ENCODE data around the gene PARP15. TPM values are rescaled to one million over a fixed set of nuclear protein-coding genes. Genes with fewer than 3 reads are reported as not detected.

PARP15 gene
- total and polyA plus RNA-seq, 2 donors (not counting 1 experiment from before 2014, with no cell fraction given), result 0.62 to 1.2 TPM

DNA sequence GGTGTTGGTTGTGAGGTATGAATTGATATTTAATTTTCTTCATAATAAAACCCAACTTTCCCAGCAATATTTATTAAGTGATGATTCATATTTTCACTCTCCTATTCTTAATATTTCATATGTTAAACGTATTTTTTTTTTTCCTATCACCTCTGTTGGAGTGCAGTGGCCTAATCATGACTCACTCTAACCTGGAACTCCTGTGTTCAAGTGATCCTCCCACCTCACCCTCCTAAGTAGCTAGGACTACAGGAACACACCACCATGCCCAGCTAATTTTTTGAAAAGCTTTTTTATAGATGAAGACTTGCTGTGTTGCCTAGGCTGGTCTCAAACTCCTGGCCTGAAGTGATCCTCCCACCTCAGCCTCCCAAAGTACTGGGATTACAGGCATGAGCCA lies 8.6 kb downstream of the PARP15 start:
- H2AFZ ChIP-seq (ENCODE audit: low read length), result no peak overlapping the region
- no peak overlapping the region for H3K27ac ChIP-seq (ENCODE audit: insufficient read depth, low read length)
- H3K27me3 ChIP-seq (ENCODE audit: control insufficient read depth, insufficient read depth, low read length), result no peaks in the 10 kb centered on the region
- H3K79me2 ChIP-seq (ENCODE audit: control insufficient read depth, insufficient read depth, low read length), result no peaks in the 10 kb centered on the region
- no peak overlapping the region for H3K4me3 ChIP-seq (replicated peaks in 1 of 4; ENCODE audit: control extremely low read depth in 1 of 4, insufficient read depth in 1 of 4, low read depth in 3 of 4, low read length in 4 of 4)
- no peak for TF ChIP-seq EZH2 (IDR thresholded peaks at IDR 0.05; ENCODE audit: low read length, missing control alignments)
- TF ChIP-seq, protein P1, sequence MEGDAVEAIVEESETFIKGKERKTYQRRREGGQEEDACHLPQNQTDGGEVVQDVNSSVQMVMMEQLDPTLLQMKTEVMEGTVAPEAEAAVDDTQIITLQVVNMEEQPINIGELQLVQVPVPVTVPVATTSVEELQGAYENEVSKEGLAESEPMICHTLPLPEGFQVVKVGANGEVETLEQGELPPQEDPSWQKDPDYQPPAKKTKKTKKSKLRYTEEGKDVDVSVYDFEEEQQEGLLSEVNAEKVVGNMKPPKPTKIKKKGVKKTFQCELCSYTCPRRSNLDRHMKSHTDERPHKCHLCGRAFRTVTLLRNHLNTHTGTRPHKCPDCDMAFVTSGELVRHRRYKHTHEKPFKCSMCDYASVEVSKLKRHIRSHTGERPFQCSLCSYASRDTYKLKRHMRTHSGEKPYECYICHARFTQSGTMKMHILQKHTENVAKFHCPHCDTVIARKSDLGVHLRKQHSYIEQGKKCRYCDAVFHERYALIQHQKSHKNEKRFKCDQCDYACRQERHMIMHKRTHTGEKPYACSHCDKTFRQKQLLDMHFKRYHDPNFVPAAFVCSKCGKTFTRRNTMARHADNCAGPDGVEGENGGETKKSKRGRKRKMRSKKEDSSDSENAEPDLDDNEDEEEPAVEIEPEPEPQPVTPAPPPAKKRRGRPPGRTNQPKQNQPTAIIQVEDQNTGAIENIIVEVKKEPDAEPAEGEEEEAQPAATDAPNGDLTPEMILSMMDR (conservative IDR thresholded peaks at IDR 0.05 in 1 of 2, IDR thresholded peaks at IDR 0.05 in 1 of 2; ENCODE audit: low read depth in 1 of 2, low read length in 2 of 2), result no peak
- no peak for DNase-seq (ENCODE audit: low read depth in 2 of 2)
- H3K4me1 ChIP-seq (ENCODE audit: control insufficient read depth, extremely low read depth, insufficient read depth, low read length), result no peaks in the 10 kb centered on the region
- H3K36me3 ChIP-seq (ENCODE audit: control insufficient read depth, insufficient read depth, low read length), result no peaks in the 10 kb centered on the region
- H3K9me3 ChIP-seq (ENCODE audit: control insufficient read depth, insufficient read depth, low read depth, low read length), result no peaks in the 10 kb centered on the region
- H4K20me1 ChIP-seq (ENCODE audit: control insufficient read depth, extremely low read depth, insufficient read depth, low read length), result no peaks in the 10 kb centered on the region
- H3K9ac ChIP-seq (ENCODE audit: insufficient read depth, low read length), result no peak overlapping the region
- no peak overlapping the region for H3K4me2 ChIP-seq (ENCODE audit: extremely low read depth, insufficient read depth, low read length)

GRCh38 chr3:122586773-122587485 lies 9.5 kb downstream of the PARP15 start:
- TF ChIP-seq, protein P1 (conservative IDR thresholded peaks at IDR 0.05 in 1 of 2, IDR thresholded peaks at IDR 0.05 in 1 of 2; ENCODE audit: low read depth in 1 of 2, low read length in 2 of 2), result no peak
- TF ChIP-seq EZH2 (IDR thresholded peaks at IDR 0.05; ENCODE audit: low read length, missing control alignments), result no peak
- no peaks in the 10 kb centered on the region for H3K4me1 ChIP-seq (ENCODE audit: control insufficient read depth, extremely low read depth, insufficient read depth, low read length)
- H3K27me3 ChIP-seq (ENCODE audit: control insufficient read depth, insufficient read depth, low read length), result no peaks in the 10 kb centered on the region
- no peak overlapping the region for H3K4me2 ChIP-seq (ENCODE audit: extremely low read depth, insufficient read depth, low read length)
- no peaks in the 10 kb centered on the region for H3K36me3 ChIP-seq (ENCODE audit: control insufficient read depth, insufficient read depth, low read length)
- no peaks in the 10 kb centered on the region for H3K79me2 ChIP-seq (ENCODE audit: control insufficient read depth, insufficient read depth, low read length)
- no peak for DNase-seq (ENCODE audit: low read depth in 2 of 2)
- no peak overlapping the region for H3K4me3 ChIP-seq (replicated peaks in 1 of 4; ENCODE audit: control extremely low read depth in 1 of 4, insufficient read depth in 1 of 4, low read depth in 3 of 4, low read length in 4 of 4)
- no peaks in the 10 kb centered on the region for H4K20me1 ChIP-seq (ENCODE audit: control insufficient read depth, extremely low read depth, insufficient read depth, low read length)
- no peak overlapping the region for H3K27ac ChIP-seq (ENCODE audit: insufficient read depth, low read length)
- no peak overlapping the region for H3K9ac ChIP-seq (ENCODE audit: insufficient read depth, low read length)
- H3K9me3 ChIP-seq (ENCODE audit: control insufficient read depth, insufficient read depth, low read depth, low read length), result no peaks in the 10 kb centered on the region
- no peak overlapping the region for H2AFZ ChIP-seq (ENCODE audit: low read length)

DNA sequence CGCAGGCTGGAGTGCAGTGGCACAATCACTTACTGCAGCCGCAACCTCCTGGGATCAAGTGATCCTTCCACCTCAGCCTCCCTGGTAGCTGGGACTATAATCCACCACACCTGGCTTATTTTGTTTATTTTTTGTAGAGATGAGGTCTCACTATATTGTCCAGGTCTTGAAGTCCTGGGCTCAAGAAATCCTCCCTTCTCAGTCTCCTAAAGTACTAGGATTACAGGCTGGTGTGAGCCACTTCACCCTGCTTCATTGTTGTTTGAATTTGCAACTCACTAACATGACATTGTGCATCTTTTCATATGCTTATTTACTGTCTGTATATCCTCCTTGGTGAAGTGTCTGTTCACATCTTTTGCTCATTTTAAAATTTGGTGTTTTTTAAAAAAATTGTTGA lies 10.1 kb downstream of the PARP15 start:
- Histone ChIP-seq H3K27ac (ENCODE audit: insufficient read depth, low read length) (no peak overlapping the region), H3K4me3 (replicated peaks in 1 of 4; ENCODE audit: control extremely low read depth in 1 of 4, insufficient read depth in 1 of 4, low read depth in 3 of 4, low read length in 4 of 4) (no peak overlapping the region), H3K4me1 (ENCODE audit: control insufficient read depth, extremely low read depth, insufficient read depth, low read length) (no peaks in the 10 kb centered on the region), H3K27me3 (ENCODE audit: control insufficient read depth, insufficient read depth, low read length) (no peaks in the 10 kb centered on the region), H3K79me2 (ENCODE audit: control insufficient read depth, insufficient read depth, low read length) (no peaks in the 10 kb centered on the region), H4K20me1 (ENCODE audit: control insufficient read depth, extremely low read depth, insufficient read depth, low read length) (no peaks in the 10 kb centered on the region), H3K36me3 (ENCODE audit: control insufficient read depth, insufficient read depth, low read length) (no peaks in the 10 kb centered on the region), H3K9me3 (ENCODE audit: control insufficient read depth, insufficient read depth, low read depth, low read length) (no peaks in the 10 kb centered on the region), H3K4me2 (ENCODE audit: extremely low read depth, insufficient read depth, low read length) (no peak overlapping the region), H2AFZ (ENCODE audit: low read length) (no peak overlapping the region), H3K9ac (ENCODE audit: insufficient read depth, low read length) (no peak overlapping the region)
- DNase-seq (ENCODE audit: low read depth in 2 of 2), result no peak
- TF ChIP-seq, protein P1 (conservative IDR thresholded peaks at IDR 0.05 in 1 of 2, IDR thresholded peaks at IDR 0.05 in 1 of 2; ENCODE audit: low read depth in 1 of 2, low read length in 2 of 2), result no peak
- TF ChIP-seq EZH2 (IDR thresholded peaks at IDR 0.05; ENCODE audit: low read length, missing control alignments), result no peak
